ENCODE results near the gene RHEB. TPM values are rescaled to one million over a fixed set of nuclear protein-coding genes. Genes with fewer than 3 reads are reported as not detected.

Gene RHEB
- total RNA-seq, 1 donor = 98.8 TPM

- DNase-seq (ENCODE audit: low read depth) = peak; percentile 92
- peak overlapping the region; percentile 49 for H3K4me3 ChIP-seq (ENCODE audit: low read depth, low read length)
- peak; percentile 46 for TF ChIP-seq CTCF (IDR thresholded peaks at IDR 0.05; ENCODE audit: insufficient read depth, low read length)
Measured at GRCh38 chr7:151459726-151460473, 59.8 kb downstream of the RHEB start.

- no peak for TF ChIP-seq CTCF (IDR thresholded peaks at IDR 0.05; ENCODE audit: insufficient read depth, low read length)
- no peak overlapping the region for H3K4me3 ChIP-seq (ENCODE audit: low read depth, low read length)
- DNase-seq (ENCODE audit: low read depth) = no peak
Measured at GRCh38 chr7:151457534-151457933, 62.2 kb downstream of the RHEB start.

GRCh38 chr7:151456782-151457181 is 62.9 kb downstream of the RHEB start:
- no peak for TF ChIP-seq CTCF (IDR thresholded peaks at IDR 0.05; ENCODE audit: insufficient read depth, low read length)
- DNase-seq (ENCODE audit: low read depth) = no peak
- no peak overlapping the region for H3K4me3 ChIP-seq (ENCODE audit: low read depth, low read length)

GRCh38 chr7:151456276-151456675 is 63.4 kb downstream of the RHEB start:
- no peak for DNase-seq (ENCODE audit: low read depth)
- no peak for TF ChIP-seq CTCF (IDR thresholded peaks at IDR 0.05; ENCODE audit: insufficient read depth, low read length)
- no peak overlapping the region for H3K4me3 ChIP-seq (ENCODE audit: low read depth, low read length)

GRCh38 chr7:151455690-151456089 is 64.0 kb downstream of the RHEB start:
- DNase-seq (ENCODE audit: low read depth) = no peak
- no peak overlapping the region for H3K4me3 ChIP-seq (ENCODE audit: low read depth, low read length)
- TF ChIP-seq CTCF (IDR thresholded peaks at IDR 0.05; ENCODE audit: insufficient read depth, low read length) = no peak

GRCh38 chr7:151454932-151455530 is 64.7 kb downstream of the RHEB start:
- no peak for DNase-seq (ENCODE audit: low read depth)
- no peak overlapping the region for H3K4me3 ChIP-seq (ENCODE audit: low read depth, low read length)
- no peak for TF ChIP-seq CTCF (IDR thresholded peaks at IDR 0.05; ENCODE audit: insufficient read depth, low read length)

Data from fibroblast of the aortic adventitia (primary cell).